SK-N-SH treated with all-trans-retinoic acid at 6 μM for 48 hours (cell line): ENCODE results near the gene SLC38A8.

Source experiments
- ATAC-seq: fragments of 200-7000 bp; cut with Tn5 transposase; 3 replicates; pipeline ENCODE4 v1.9.1; 2020; ENCODE audit warnings: mild to moderate bottlenecking, moderate library complexity
- ARNTL ChIP-seq: fragments of 450-650 bp; formaldehyde crosslinking; IDR thresholded peaks from 2 replicates; pipeline ENCODE4 v1.5.0; 2020; ENCODE audit warnings: low read depth, mild to moderate bottlenecking, moderate library complexity, borderline replicate concordance
- BACH2 ChIP-seq: fragments of 250-450 bp; sonication (Bioruptor Pico); IDR thresholded peaks from 2 replicates; pipeline ENCODE4 v1.9.0; 2021; ENCODE audit warnings: mild to moderate bottlenecking, borderline replicate concordance
- CSDC2 ChIP-seq: fragments of 250-450 bp; sonication (Bioruptor Pico); IDR thresholded peaks from 2 replicates; pipeline ENCODE4 v1.5.0; 2020; ENCODE audit warnings: mild to moderate bottlenecking, moderate library complexity
- ESRRG ChIP-seq: fragments of 250-450 bp; sonication (Bioruptor Pico); IDR thresholded peaks from 2 replicates; pipeline ENCODE4 v1.6.1; 2021; ENCODE audit warnings: mild to moderate bottlenecking
- GLIS3 ChIP-seq: fragments of 250-450 bp; sonication (Bioruptor Pico); IDR thresholded peaks from 2 replicates; pipeline ENCODE4 v1.5.0; 2020; ENCODE audit warnings: mild to moderate bottlenecking, moderate library complexity
- ISL1 ChIP-seq: fragments of 250-450 bp; sonication (Bioruptor Pico); IDR thresholded peaks from 2 replicates; pipeline ENCODE4 v2.1.2; 2022; ENCODE audit warnings: mild to moderate bottlenecking, moderate library complexity
- OSR1 ChIP-seq: fragments of 250-450 bp; sonication (Bioruptor Pico); IDR thresholded peaks from 2 replicates; pipeline ENCODE4 v1.8.0; 2022; ENCODE audit warnings: moderate library complexity, mild to moderate bottlenecking, inconsistent platforms
- PPARA ChIP-seq: fragments of 250-450 bp; sonication (Bioruptor Pico); IDR thresholded peaks from 2 replicates; pipeline ENCODE4 v1.5.0; 2020; ENCODE audit warnings: mild to moderate bottlenecking, borderline replicate concordance
- RARB ChIP-seq: fragments of 250-450 bp; sonication (Bioruptor Pico); IDR thresholded peaks from 2 replicates; pipeline ENCODE4 v1.8.0; 2021; ENCODE audit warnings: mild to moderate bottlenecking, moderate library complexity
- SNAI2 ChIP-seq: fragments of 250-450 bp; sonication (Bioruptor Pico); IDR thresholded peaks from 2 replicates; pipeline ENCODE4 v1.5.0; 2020; ENCODE audit warnings: mild to moderate bottlenecking, moderate library complexity
- TCF4 ChIP-seq: fragments of 250-450 bp; sonication (Bioruptor Pico); IDR thresholded peaks from 2 replicates; pipeline ENCODE4 v1.8.0; 2021; ENCODE audit warnings: mild to moderate bottlenecking, moderate library complexity, borderline replicate concordance
- TOX ChIP-seq: fragments of 250-450 bp; sonication (Bioruptor Pico); IDR thresholded peaks from 2 replicates; pipeline ENCODE4 v1.8.0; 2021; ENCODE audit warnings: mild to moderate bottlenecking, moderate library complexity, borderline replicate concordance
- ZC3H10 ChIP-seq: fragments of 250-450 bp; sonication (Bioruptor Pico); IDR thresholded peaks from 2 replicates; pipeline ENCODE4 v1.5.1; 2021; ENCODE audit warnings: mild to moderate bottlenecking, moderate library complexity
- ZFP3 ChIP-seq: fragments of 250-450 bp; sonication (Bioruptor Pico); IDR thresholded peaks from 2 replicates; pipeline ENCODE4 v1.5.0; 2020; ENCODE audit warnings: mild to moderate bottlenecking, moderate library complexity
- ZFP30 ChIP-seq: fragments of 450-650 bp; formaldehyde crosslinking; IDR thresholded peaks from 2 replicates; pipeline ENCODE4 v1.5.0; 2022; ENCODE audit warnings: mild to moderate bottlenecking, moderate library complexity
- ZNF565 ChIP-seq: fragments of 450-650 bp; formaldehyde crosslinking; conservative IDR thresholded peaks from 2 replicates; pipeline ENCODE4 v1.5.0; 2020; ENCODE audit warnings: low read depth, mild to moderate bottlenecking, moderate library complexity
- ZNF70 ChIP-seq: fragments of 450-650 bp; formaldehyde crosslinking; IDR thresholded peaks from 2 replicates; pipeline ENCODE4 v1.5.0; 2020; ENCODE audit warnings: mild to moderate bottlenecking, moderate library complexity
- ZNF8 ChIP-seq: fragments of 450-650 bp; formaldehyde crosslinking; IDR thresholded peaks from 2 replicates; pipeline ENCODE4 v1.5.0; 2020; ENCODE audit warnings: mild to moderate bottlenecking, moderate library complexity
- TF ChIP-seq, protein P1 (sequence below): fragments of 250-450 bp; sonication (Bioruptor Pico); IDR thresholded peaks from 2 replicates; pipeline ENCODE4 v1.5.1; 2020; ENCODE audit warnings: low read depth, mild to moderate bottlenecking, moderate library complexity
- TF ChIP-seq, protein P2 (sequence below): fragments of 250-450 bp; sonication (Bioruptor Pico); IDR thresholded peaks from 2 replicates; pipeline ENCODE4 v1.5.0; 2020; ENCODE audit warnings: mild to moderate bottlenecking, moderate library complexity
- TF ChIP-seq, protein P3 (sequence below): fragments of 250-450 bp; sonication (Bioruptor Pico); IDR thresholded peaks from 2 replicates; pipeline ENCODE4 v1.8.0; 2020; ENCODE audit warnings: mild to moderate bottlenecking, moderate library complexity, borderline replicate concordance
- TF ChIP-seq, protein P4 (sequence below): fragments of 250-450 bp; sonication (Bioruptor Pico); IDR thresholded peaks from 2 replicates; pipeline ENCODE4 v1.8.0; 2021; ENCODE audit warnings: low read depth, mild to moderate bottlenecking, moderate library complexity, borderline replicate concordance

SLC38A8 gene

DNA sequence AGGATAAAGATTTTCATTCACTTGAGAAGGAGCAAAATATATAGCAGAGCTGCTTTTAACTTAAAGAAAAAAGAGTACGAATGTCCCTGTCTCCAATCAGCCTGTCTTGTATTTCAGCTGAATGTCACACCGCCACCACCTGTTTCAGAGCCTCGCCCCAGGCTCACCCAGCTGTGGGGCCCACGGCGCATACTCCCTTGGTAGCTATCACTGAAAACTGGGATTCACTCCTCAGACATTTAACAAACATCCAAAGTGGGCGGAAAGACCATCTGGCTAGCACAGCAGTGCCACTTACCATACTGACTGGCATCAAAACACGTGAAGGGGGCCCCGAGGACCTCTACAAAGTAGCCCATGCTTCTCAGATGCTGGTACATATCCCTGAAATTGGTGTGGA is 25.4 kb upstream of the SLC38A8 start:
- TF ChIP-seq ZFP30 (CRISPR knock-in tag): no peak
- TF ChIP-seq SNAI2 (CRISPR knock-in tag): no peak
- no peak for TF ChIP-seq ISL1 (CRISPR knock-in tag)
- TF ChIP-seq, protein P1, sequence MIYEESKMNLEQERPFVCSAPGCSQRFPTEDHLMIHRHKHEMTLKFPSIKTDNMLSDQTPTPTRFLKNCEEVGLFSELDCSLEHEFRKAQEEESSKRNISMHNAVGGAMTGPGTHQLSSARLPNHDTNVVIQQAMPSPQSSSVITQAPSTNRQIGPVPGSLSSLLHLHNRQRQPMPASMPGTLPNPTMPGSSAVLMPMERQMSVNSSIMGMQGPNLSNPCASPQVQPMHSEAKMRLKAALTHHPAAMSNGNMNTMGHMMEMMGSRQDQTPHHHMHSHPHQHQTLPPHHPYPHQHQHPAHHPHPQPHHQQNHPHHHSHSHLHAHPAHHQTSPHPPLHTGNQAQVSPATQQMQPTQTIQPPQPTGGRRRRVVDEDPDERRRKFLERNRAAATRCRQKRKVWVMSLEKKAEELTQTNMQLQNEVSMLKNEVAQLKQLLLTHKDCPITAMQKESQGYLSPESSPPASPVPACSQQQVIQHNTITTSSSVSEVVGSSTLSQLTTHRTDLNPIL: no peak
- no peak for TF ChIP-seq OSR1 (CRISPR knock-in tag)
- no peak for TF ChIP-seq ESRRG (CRISPR knock-in tag)
- no peak for TF ChIP-seq ZNF70 (CRISPR knock-in tag)
- no peak for TF ChIP-seq TCF4 (CRISPR knock-in tag)
- TF ChIP-seq ZNF8: no peak
- TF ChIP-seq TOX (CRISPR knock-in tag): no peak
- no peak for TF ChIP-seq BACH2 (CRISPR knock-in tag)
- TF ChIP-seq RARB (CRISPR knock-in tag): no peak
- TF ChIP-seq, protein P2, sequence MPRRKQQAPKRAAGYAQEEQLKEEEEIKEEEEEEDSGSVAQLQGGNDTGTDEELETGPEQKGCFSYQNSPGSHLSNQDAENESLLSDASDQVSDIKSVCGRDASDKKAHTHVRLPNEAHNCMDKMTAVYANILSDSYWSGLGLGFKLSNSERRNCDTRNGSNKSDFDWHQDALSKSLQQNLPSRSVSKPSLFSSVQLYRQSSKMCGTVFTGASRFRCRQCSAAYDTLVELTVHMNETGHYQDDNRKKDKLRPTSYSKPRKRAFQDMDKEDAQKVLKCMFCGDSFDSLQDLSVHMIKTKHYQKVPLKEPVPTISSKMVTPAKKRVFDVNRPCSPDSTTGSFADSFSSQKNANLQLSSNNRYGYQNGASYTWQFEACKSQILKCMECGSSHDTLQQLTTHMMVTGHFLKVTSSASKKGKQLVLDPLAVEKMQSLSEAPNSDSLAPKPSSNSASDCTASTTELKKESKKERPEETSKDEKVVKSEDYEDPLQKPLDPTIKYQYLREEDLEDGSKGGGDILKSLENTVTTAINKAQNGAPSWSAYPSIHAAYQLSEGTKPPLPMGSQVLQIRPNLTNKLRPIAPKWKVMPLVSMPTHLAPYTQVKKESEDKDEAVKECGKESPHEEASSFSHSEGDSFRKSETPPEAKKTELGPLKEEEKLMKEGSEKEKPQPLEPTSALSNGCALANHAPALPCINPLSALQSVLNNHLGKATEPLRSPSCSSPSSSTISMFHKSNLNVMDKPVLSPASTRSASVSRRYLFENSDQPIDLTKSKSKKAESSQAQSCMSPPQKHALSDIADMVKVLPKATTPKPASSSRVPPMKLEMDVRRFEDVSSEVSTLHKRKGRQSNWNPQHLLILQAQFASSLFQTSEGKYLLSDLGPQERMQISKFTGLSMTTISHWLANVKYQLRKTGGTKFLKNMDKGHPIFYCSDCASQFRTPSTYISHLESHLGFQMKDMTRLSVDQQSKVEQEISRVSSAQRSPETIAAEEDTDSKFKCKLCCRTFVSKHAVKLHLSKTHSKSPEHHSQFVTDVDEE (CRISPR knock-in tag): no peak
- TF ChIP-seq ZNF565 (CRISPR knock-in tag): no peak
- no peak for TF ChIP-seq ZC3H10 (CRISPR knock-in tag)
- TF ChIP-seq, protein P3, sequence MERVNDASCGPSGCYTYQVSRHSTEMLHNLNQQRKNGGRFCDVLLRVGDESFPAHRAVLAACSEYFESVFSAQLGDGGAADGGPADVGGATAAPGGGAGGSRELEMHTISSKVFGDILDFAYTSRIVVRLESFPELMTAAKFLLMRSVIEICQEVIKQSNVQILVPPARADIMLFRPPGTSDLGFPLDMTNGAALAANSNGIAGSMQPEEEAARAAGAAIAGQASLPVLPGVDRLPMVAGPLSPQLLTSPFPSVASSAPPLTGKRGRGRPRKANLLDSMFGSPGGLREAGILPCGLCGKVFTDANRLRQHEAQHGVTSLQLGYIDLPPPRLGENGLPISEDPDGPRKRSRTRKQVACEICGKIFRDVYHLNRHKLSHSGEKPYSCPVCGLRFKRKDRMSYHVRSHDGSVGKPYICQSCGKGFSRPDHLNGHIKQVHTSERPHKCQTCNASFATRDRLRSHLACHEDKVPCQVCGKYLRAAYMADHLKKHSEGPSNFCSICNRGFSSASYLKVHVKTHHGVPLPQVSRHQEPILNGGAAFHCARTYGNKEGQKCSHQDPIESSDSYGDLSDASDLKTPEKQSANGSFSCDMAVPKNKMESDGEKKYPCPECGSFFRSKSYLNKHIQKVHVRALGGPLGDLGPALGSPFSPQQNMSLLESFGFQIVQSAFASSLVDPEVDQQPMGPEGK (CRISPR knock-in tag): no peak
- ATAC-seq: no peak

DNA sequence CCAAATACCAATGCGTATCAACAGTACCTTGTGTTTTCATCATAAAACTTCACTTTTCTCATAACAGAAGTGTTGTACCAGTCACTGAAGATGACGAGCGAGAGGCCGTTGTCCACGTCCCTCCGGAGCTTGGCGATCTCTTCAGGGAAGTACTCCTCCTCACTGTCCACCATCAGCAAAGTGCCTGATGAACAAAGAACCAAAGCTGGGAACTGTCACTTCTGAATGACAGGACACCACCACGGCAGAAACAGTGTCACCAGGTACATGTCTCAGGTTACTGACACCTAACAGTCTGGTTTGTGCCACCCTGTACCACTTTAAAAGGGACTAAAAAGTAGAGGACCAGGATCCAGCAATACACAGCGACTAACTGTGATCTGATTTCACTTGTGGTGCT is 25.0 kb upstream of the SLC38A8 start:
- TF ChIP-seq PPARA (no peak), CSDC2 (CRISPR knock-in tag) (no peak), TCF4 (CRISPR knock-in tag) (no peak), ARNTL (CRISPR knock-in tag) (no peak), ZFP30 (CRISPR knock-in tag) (no peak), ZNF70 (CRISPR knock-in tag) (no peak), ESRRG (CRISPR knock-in tag) (no peak), OSR1 (CRISPR knock-in tag) (no peak), GLIS3 (CRISPR knock-in tag) (no peak), SNAI2 (CRISPR knock-in tag) (no peak), BACH2 (CRISPR knock-in tag) (no peak), RARB (CRISPR knock-in tag) (no peak), ISL1 (CRISPR knock-in tag) (no peak), ZFP3 (no peak)
- TF ChIP-seq, protein P1: no peak
- TF ChIP-seq, protein P2 (CRISPR knock-in tag): no peak
- TF ChIP-seq, protein P4, sequence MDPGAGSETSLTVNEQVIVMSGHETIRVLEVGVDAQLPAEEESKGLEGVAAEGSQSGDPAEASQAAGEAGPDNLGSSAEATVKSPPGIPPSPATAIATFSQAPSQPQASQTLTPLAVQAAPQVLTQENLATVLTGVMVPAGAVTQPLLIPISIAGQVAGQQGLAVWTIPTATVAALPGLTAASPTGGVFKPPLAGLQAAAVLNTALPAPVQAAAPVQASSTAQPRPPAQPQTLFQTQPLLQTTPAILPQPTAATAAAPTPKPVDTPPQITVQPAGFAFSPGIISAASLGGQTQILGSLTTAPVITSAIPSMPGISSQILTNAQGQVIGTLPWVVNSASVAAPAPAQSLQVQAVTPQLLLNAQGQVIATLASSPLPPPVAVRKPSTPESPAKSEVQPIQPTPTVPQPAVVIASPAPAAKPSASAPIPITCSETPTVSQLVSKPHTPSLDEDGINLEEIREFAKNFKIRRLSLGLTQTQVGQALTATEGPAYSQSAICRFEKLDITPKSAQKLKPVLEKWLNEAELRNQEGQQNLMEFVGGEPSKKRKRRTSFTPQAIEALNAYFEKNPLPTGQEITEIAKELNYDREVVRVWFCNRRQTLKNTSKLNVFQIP (CRISPR knock-in tag): no peak
- no peak for ATAC-seq
